ENCODE measurements around the gene PGAP3.

The PGAP3 gene

DNA sequence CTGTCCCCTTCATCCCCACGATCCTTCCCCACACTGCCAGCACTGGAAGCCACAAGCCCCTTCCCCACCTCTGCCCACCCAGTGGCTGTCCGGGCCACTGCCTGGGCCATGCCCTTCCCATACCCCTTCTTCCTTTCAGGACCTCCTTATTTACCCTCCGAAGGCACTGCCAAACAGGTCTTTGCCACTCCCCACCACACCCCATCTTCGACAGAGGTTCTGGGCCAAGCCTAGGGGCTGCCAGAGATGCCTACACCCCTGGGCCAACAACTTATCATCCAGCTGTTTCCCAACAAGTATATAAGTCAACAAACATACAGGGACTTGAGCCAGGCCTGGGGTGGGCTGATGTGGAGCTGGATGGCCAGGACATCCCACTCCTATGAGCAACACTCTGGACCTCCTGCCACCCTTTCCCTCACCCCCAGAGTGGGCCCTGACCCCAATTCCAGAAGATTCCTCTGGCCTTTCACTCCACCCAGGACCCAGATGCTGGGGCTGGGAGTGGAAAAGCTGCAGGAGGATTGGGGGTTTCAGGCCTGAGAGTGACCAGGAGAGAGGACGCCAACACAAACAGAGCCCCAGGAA is 62.6 kb downstream of the PGAP3 start:
- Histone ChIP-seq H3K36me3 (ENCODE audit: control insufficient read depth in 5 of 5, insufficient read depth in 5 of 5, low read length in 5 of 5) (no peaks in the 10 kb centered on the region), H3K4me1 (ENCODE audit: control insufficient read depth in 5 of 5, insufficient read depth in 5 of 5, low read length in 5 of 5) (peaks cover 3 to 59% (median 54%) of the 10 kb centered on the region in 5 donors), H3K27me3 (ENCODE audit: control insufficient read depth in 5 of 5, insufficient read depth in 4 of 5, low read length in 5 of 5) (peaks cover 0 to 35% (median 24%) of the 10 kb centered on the region in 5 donors), H3K9me3 (ENCODE audit: control insufficient read depth in 5 of 5, low read length in 5 of 5) (no peaks in the 10 kb centered on the region), H3K4me3 (ENCODE audit: low read depth in 1 of 5, low read length in 5 of 5) (no peak overlapping the region), H3K27ac (ENCODE audit: low read depth, low read length) (no peak overlapping the region), H3K9ac (ENCODE audit: low read length in 5 of 5) (no peak overlapping the region)

DNA sequence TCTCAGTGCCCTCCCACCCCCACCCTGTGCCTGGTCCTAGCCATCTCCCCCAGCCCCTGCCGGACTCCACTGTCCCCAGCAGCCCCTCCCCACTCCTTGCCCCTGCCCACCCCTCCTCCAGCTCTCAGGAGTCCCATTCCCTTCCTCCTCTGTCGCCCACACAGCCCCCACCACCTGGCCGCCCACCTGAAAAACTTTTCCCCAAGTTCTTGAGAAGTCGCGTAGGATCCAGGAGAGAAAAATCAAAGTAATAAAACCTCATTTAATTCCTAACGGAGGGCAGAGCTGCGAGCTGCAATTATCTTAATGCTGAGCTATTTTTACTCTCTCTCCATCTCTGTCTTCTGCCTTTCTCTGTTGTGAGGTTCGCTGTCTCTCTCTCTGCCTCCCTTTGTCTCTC is 63.5 kb downstream of the PGAP3 start:
- Histone ChIP-seq H3K4me1 (ENCODE audit: control insufficient read depth in 5 of 5, insufficient read depth in 5 of 5, low read length in 5 of 5) (peaks cover 3 to 49% (median 44%) of the 10 kb centered on the region in 5 donors), H3K36me3 (ENCODE audit: control insufficient read depth in 5 of 5, insufficient read depth in 5 of 5, low read length in 5 of 5) (no peaks in the 10 kb centered on the region), H3K9me3 (ENCODE audit: control insufficient read depth in 5 of 5, low read length in 5 of 5) (no peaks in the 10 kb centered on the region), H3K9ac (ENCODE audit: low read length in 5 of 5) (no peak overlapping the region), H3K4me3 (ENCODE audit: low read depth in 1 of 5, low read length in 5 of 5) (no peak overlapping the region), H3K27me3 (ENCODE audit: control insufficient read depth in 5 of 5, insufficient read depth in 4 of 5, low read length in 5 of 5) (peaks cover 0 to 30% (median 22%) of the 10 kb centered on the region in 5 donors), H3K27ac (ENCODE audit: low read depth, low read length) (no peak overlapping the region)

DNA sequence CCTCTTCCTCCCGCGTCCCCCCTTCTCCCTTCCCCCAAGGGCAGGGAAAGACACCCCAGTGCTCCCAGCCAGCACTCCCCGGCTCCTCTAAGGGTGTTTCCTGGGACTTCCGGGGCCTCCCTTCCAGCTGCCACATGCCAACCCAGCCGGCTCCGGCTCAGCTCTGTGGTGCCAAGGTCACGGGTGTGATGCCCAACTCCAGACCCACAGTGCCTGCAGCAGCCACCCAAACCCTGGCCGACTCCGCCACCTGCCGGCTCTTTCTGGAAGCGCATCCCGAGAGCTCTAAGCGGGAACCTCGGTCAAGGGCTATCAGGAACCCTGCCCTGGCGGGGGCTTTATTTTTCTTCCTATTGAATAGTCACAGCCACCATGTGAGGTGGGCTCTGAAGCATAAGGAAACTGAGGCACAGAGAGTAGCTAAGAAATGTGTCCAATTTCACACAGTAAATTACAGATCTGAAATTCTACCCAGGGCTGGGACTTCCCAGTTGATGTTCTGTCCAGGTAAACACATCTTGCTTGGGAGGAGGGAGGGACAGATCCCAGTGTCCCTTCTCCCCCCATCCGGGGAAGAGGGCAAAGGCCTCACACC is 64.4 kb downstream of the PGAP3 start:
- H3K9ac ChIP-seq (ENCODE audit: low read length in 5 of 5) = no peak overlapping the region
- no peaks in the 10 kb centered on the region for H3K9me3 ChIP-seq (ENCODE audit: control insufficient read depth in 5 of 5, low read length in 5 of 5)
- H3K36me3 ChIP-seq (ENCODE audit: control insufficient read depth in 5 of 5, insufficient read depth in 5 of 5, low read length in 5 of 5) = no peaks in the 10 kb centered on the region
- H3K4me3 ChIP-seq (ENCODE audit: low read depth in 1 of 5, low read length in 5 of 5) = no peak overlapping the region
- peaks cover 0 to 27% (median 22%) of the 10 kb centered on the region in 5 donors for H3K27me3 ChIP-seq (ENCODE audit: control insufficient read depth in 5 of 5, insufficient read depth in 4 of 5, low read length in 5 of 5)
- H3K4me1 ChIP-seq (ENCODE audit: control insufficient read depth in 5 of 5, insufficient read depth in 5 of 5, low read length in 5 of 5) = peaks cover 3 to 47% (median 40%) of the 10 kb centered on the region in 5 donors
- no peak overlapping the region for H3K27ac ChIP-seq (ENCODE audit: low read depth, low read length)

DNA sequence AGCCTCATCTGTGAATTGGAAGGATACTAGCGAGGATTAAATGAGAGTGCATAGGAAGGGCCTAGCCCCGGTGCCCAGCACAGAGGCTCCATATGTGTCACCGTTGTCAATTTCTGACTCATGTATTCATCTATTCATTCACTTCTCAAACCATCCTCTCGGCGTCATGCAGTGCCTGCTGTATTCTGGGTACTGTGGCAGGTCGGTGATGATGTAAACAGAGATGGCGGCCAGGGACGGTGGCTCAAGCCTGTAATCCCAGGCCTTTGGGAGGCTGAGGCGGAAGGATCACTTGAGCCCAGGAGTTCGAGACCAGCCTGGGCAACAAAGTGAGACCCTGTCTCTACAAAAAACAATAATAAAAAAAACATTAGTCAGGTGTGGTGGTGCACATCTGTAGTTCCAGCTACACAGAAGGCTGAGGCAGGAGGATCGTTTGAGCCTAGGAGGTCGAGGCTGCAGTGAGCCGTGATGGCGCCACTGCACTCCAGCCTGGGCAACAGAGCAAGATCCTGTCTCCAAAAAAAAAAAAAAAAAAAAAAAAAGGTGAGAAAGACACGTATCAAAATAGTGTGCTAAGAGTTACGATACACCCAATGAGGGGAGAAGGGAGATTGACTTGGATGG is 65.4 kb downstream of the PGAP3 start:
- H3K9ac ChIP-seq (ENCODE audit: low read length in 5 of 5) = no peak overlapping the region
- H3K36me3 ChIP-seq (ENCODE audit: control insufficient read depth in 5 of 5, insufficient read depth in 5 of 5, low read length in 5 of 5) = no peaks in the 10 kb centered on the region
- no peak overlapping the region for H3K27ac ChIP-seq (ENCODE audit: low read depth, low read length)
- H3K27me3 ChIP-seq (ENCODE audit: control insufficient read depth in 5 of 5, insufficient read depth in 4 of 5, low read length in 5 of 5) = peaks cover 0 to 23% (median 21%) of the 10 kb centered on the region in 5 donors
- peaks cover 3 to 42% (median 37%) of the 10 kb centered on the region in 5 donors for H3K4me1 ChIP-seq (ENCODE audit: control insufficient read depth in 5 of 5, insufficient read depth in 5 of 5, low read length in 5 of 5)
- H3K4me3 ChIP-seq (ENCODE audit: low read depth in 1 of 5, low read length in 5 of 5) = peak overlapping the region in 2 of 5 donors; percentile 17 to 28
- H3K9me3 ChIP-seq (ENCODE audit: control insufficient read depth in 5 of 5, low read length in 5 of 5) = no peaks in the 10 kb centered on the region

- peaks cover 4 to 44% (median 34%) of the 10 kb centered on the region in 5 donors for H3K4me1 ChIP-seq (ENCODE audit: control insufficient read depth in 5 of 5, insufficient read depth in 5 of 5, low read length in 5 of 5)
- H3K4me3 ChIP-seq (ENCODE audit: low read depth in 1 of 5, low read length in 5 of 5) = peak overlapping the region in 2 of 5 donors; percentile 17 to 28
- H3K27me3 ChIP-seq (ENCODE audit: control insufficient read depth in 5 of 5, insufficient read depth in 4 of 5, low read length in 5 of 5) = peaks cover 0 to 23% (median 17%) of the 10 kb centered on the region in 5 donors
- no peaks in the 10 kb centered on the region for H3K9me3 ChIP-seq (ENCODE audit: control insufficient read depth in 5 of 5, low read length in 5 of 5)
- H3K27ac ChIP-seq (ENCODE audit: low read depth, low read length) = no peak overlapping the region
- no peaks in the 10 kb centered on the region for H3K36me3 ChIP-seq (ENCODE audit: control insufficient read depth in 5 of 5, insufficient read depth in 5 of 5, low read length in 5 of 5)
- H3K9ac ChIP-seq (ENCODE audit: low read length in 5 of 5) = no peak overlapping the region
Observed at GRCh38 chr17:39621523-39622379, 66.1 kb downstream of the PGAP3 start.
